NCI-H187 (cell line): ENCODE measurements around the gene ST13.
"Not testable (repeated sequence)": the region's sequence is repeated elsewhere in the genome, so short reads cannot be mapped to it uniquely, and the experiment has no call there.

ENCODE experiments used
- DNase-seq, 2 experiments: peaks; one replicate each; lab custom pipeline; 2025; lab: John Stamatoyannopoulos, UW

ST13 gene

DNA sequence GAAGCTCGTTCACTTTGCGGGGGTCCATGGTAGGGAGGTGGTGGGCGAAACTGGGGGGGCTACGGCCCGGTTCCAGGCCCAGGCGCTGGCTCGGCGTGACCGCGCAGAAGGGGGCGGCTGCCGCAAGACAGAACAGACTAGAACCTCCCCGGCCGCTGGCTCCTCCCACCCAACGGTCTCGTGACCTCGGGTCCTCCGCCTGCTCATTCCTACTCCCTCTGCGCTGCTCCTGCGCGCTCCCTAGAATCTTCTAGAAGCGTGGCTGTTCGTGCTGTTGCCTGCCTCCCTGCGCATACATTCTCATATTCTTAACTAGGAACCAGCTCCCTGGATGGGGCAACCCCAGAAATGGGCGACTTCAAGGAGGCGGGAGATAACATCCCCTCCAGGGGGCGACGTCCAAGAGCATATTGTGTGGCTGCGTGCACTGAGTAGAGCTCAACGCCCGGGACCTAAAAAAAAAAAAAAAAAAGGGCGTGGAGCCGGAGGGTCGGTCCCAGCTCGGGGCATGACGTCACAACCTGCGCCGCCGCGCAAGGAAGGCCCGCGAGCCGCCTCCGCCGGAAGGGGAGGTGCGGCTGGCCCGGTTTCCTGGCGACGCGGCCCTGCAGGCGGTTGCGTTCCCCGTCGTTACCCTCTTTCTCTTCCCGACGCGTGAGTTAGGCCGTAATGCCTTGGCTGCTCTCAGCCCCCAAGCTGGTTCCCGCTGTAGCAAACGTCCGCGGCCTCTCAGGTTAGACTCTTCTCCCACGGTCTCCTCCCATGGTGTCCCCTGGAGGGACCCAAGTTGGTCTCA is at the start of gene ST13, which contains the start of gene XPNPEP3:
TSS of gene ST13 (minus strand) at position 127 of the 796 bp plus-strand sequence. CDS start at position 28, 99 bp downstream.
TSS of gene XPNPEP3 (plus strand) at position 636 of the 796 bp plus-strand sequence. CDS start at position 670, 34 bp downstream.
- DNase-seq, result peak; percentile 84 to 93

DNA sequence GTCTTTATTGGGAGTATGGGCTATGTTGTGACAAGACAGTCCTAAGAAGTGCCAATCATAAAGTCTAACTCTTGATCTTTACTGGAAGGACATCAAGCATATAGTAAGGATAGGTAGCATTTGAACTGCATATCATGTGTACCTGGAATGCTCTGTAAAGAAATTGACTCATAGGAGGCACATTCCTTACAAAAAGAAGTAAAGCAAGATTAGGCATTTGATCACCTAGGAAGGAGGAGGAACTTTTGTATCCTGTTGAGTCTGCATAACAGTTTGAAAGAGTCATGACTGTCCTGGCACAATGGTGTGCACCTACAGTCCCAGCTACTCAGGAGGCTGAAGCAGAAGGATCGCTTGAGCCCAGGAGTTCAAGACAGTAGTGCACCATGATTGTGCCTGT is 47.7 kb upstream of the ST13 start:
- DNase-seq, result no peak

DNA sequence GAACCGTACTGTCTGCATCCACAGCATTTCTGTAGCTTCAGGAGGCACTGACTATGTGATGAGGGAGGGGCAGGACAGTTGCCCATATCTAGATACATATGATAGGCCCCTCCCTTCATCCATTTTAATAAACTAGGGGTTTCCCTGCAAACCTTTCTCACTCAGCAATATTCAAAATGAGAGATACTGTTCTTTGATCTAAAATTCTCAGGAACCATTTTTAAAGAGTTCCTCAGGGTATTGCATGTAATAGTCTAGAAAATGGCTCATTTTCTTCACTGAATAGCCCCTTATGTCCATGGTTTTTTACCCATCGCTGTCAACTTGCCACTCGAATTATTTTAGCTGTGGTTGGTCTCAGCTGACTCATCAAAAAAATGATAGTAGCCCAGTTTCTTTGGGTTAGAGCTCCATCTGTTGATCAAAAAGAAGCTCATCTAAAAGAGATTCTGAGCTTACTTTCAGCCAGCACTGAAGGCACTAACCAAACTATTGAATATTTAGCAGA is 42.5 kb upstream of the ST13 start:
- no peak for DNase-seq

DNA sequence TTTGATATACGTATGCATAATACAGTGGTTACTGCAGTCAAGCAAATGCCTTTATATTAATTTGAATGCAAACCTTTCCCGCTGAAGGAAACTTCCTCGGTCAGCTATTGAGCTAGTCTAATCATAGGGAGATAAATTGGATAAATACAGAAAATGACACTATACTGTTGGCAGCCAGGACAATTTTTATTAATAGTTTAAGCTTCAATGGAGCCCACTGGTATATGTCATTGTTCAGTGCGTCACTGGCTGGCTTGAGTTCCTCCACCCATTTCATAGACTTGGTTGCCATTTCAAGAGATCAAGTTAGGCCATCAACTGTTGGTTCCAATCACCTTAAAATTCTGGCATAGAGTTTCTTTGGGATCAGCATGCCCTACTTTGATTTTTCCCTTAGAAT is 38.0 kb upstream of the ST13 start:
- no peak for DNase-seq

DNA sequence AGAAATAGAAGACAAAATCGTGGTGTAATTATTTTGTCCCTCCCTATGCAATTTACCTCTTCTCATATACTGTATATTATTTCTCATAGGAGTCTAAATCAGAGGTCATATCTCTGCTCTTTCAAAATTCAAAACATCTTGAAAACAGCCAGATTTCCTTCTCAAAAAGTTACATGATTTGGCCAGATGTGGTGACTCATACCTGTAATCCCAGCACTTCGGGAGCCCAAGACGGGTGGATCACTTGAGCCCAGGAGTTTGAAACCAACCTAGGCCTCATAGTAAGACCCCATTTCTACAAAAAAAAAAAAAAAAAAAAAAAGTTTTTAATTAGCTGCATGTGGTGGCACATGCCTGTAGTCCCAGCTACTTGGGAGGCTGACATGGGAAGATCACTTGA is 34.4 kb upstream of the ST13 start:
- DNase-seq, result no peak

DNA sequence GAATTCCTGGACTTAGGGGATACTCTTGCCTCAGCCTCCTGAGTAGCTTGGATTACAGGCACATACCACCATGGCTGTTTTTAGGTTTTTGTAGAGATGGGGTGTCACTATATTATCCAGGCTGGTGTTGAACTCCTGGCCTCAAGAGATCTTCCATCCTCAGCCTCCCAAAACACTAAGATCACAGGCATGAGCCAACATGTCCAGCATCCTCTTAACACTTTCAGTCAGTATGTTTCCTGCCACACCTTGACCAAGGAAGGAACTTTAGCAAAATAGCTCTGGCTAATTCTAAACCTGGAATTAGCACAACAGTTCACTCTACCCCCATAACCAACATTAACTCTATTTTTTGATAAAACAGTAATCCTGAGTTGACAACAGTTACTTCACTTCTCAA is 32.7 kb upstream of the ST13 start:
- DNase-seq, result no peak

DNA sequence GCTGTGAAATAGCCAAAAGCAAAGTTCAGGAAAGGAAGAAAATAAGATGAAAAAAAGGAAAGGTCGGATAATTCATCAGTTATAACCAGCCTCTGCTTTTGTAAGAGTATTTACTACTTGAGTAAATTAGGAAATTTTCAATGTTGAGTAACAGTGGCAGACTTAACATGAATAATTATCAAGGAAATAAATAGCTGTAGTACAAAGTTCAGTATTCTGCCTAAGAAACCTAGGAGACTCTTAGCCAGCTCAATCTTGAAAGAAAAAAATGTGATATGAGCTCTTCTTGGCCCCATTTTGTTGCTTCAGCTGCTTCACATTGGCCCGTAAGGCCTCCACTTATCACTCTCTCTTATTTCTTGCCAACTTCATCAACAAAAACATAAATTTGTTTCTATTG is 22.5 kb upstream of the ST13 start:
- DNase-seq, result no peak

DNA sequence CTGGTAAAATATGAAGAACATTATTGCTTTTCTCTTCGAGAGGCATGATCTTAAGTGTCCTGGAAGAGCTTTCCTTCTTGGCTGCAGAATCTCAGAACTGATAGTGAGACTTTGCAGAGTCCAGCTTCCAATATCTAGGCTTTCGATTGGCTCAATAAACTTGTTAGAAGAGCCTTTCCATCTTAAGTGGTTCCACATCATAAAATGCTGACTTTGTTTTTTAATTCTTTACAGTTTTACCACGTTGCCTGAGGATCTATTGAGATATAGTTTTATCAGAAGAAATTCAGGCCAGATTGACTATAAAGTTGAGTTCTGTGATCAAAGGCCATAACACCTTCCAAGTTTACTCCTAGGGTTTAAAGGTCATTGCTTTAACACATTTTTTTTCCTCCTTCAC is 21.0 kb upstream of the ST13 start:
- no peak for DNase-seq

DNA sequence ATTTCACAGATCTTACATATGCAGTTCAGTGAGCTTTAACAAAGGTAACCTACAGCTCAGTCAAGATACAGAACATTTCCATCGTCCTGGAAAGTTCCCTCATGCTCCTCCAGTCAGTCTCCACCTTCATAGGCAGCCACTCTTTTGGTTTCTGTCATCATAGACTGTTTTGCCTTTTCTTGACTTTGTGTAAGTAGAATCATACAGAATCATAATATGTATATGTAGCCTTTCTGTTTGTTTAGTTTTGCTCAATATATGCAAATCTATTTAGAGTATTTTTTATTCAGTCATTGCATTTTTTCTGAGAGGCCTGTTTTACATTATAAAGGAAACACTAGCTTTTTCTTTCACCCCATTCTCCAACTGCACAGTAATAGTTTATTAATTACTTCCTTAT is 20.5 kb upstream of the ST13 start:
- DNase-seq, result no peak

DNA sequence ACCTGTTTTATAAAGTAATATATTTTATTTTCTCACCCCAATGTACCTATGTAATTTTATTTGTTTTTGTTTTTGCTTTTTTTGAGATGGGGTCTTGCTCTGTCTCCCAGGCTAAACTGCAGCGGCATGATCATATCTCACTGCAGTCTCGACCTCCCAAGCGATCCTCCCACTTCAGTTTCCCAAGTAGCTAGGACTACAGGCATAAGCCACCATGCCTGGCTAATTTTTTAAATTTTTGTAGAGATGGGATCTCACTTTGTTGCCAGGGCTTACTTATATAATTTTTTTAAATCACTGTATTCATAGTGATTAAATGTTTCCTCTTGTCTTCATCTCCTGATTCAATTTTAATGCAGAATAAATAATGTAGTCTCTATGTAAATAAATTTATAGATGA is 18.7 kb upstream of the ST13 start:
- DNase-seq, result no peak

DNA sequence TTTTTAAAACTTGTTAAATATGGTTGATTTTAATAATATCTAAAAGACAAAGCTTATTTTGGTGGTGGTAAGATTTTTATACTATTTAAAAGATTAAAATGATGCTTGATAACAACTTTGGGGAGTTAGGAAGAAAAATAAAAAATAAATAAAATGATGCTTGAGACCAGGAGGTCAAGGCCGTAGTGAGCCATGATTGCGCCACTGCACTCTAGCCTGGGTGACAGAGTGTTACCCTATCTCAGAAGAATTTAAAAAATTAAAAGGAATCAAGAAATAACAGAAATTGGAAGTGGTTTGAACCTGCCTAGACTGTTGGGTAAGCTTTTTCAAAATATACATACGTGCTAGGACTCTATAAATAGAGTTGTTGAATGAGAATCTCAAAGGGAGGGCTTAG is 17.6 kb upstream of the ST13 start:
- DNase-seq, result no peak

DNA sequence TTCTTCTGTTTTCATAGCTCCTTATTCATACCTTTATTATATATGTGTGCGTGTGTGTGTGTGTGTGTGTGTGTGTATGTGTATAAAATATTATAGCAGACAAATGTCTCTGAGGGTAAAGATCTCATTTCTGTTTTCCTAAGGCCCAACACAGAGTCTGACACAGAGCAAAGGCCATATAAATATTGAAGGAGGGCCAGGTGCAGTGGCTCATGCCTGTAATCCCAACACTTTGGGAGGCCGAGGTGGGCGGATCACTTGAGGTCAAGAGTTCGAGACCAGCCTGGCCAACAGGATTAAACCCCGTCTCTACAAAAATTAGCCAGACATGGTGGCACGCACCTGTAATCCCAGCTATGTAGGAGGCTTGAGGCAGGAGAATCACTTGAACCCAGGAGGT is 11.9 kb upstream of the ST13 start:
- DNase-seq, result not testable (repeated sequence)

DNA sequence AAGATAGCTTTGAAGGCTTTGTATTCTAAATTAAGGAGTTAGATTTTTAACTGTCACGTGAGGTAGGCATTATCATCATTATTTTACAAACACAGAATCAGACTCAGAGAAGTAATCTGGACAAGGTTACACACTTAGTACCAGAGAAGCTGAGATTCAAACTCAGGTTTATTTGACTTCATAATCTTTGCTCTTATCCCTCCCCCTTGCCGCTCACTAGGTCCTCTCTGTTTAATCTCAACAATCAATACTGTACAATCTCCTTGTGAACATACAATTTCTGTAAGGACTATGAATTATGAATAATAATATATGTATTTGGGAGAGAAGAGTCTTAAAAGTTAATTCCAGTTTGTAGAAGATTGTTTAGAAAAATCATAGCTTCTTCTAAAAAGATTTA is 10.7 kb upstream of the ST13 start:
- no peak for DNase-seq

DNA sequence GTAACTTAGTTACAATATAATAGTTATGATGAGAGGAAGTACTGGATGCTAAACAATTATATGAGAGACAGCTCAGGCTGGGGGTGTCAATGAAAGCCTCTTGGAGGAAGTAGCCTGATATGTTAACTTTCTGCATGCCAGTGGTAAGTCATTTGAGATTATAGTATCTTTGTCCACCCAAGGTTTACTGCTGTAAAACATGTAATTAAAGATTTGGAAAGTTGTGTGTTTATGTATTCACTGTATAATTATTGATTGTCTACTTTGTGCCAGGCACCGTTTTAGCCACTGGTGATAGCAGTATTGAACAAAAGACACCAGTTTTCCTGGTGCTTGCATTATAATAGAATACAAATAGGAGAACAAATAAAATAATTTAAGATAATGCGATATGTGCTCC is 6.1 kb upstream of the ST13 start:
- no peak for DNase-seq

DNA sequence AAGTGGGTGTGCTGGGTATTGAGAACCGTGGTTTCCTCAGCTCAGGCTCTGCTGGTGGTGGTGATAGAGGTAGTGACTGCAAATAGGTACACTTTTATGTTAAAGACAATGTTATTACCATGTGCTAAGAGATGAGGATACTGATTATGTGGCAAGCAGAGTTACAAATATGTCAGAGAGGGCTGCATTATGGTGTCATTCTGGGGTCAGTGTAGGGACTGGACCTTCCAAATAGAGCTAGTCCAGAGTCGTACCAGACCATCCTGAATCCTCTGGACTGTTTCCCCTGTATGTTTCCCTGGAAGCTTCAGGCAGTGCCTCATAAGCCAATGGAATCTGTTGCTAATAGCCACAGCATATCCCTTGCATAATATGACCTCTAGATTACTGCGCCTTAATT is 5.6 kb upstream of the ST13 start, which contains the start of gene DNAJB7:
TSS of gene DNAJB7 (minus strand) at position 101 of the 400 bp plus-strand sequence. CDS start 119 bp downstream, outside the sequence.
- no peak for DNase-seq

DNA sequence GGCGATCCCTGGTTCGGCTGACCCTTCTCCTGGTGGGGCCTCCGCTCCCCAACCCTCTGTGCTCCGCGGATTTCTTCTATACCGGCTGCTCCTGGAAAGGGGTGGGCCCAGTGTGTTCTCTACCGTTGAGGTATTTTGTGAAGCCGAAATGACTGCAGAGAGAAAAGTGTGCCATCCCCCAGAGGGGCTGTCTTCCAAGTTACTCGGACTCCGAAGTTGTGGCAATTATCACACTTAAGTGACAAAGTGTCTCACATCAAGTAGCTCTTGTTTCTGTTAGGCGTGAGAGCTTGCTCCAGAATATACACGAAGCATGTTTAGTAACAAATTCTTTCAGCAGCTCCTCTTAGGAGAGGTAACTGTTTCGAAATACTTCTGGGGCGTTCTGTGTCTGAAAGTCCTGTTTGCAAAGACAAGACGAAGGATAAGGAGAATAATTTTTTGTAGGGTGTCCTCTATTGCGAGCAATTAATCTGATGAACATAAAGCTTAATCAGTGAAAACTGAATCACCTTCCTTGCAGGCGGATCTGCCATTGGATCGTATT is 943 bp upstream of the ST13 start:
- DNase-seq, result no peak

DNA sequence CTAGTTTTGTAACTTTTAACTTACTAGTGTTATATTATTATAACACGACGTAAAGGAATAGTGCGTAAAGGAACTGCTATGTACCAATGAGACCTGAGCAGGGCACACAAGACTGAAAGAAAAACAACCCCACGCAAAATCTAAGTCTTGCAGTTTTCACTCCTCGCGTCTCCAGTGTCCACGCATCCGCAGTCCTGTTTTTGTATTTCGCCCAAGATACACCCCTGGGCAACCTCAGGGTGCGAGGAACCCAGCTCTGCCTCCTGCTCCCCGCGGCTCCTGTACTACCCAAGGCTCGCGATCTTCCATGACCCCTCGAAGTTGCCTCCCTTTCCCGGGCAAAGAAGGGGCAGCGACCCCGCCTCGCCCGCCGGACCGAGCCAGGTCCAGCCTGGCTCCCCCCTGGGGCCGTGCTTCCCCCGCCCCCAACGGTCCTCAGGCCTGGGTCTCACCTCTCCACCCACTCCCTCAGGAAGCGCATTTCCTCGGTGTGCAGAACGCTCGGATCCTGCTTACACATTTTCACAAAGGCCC is 393 bp downstream of the ST13 start:
- DNase-seq, result no peak

DNA sequence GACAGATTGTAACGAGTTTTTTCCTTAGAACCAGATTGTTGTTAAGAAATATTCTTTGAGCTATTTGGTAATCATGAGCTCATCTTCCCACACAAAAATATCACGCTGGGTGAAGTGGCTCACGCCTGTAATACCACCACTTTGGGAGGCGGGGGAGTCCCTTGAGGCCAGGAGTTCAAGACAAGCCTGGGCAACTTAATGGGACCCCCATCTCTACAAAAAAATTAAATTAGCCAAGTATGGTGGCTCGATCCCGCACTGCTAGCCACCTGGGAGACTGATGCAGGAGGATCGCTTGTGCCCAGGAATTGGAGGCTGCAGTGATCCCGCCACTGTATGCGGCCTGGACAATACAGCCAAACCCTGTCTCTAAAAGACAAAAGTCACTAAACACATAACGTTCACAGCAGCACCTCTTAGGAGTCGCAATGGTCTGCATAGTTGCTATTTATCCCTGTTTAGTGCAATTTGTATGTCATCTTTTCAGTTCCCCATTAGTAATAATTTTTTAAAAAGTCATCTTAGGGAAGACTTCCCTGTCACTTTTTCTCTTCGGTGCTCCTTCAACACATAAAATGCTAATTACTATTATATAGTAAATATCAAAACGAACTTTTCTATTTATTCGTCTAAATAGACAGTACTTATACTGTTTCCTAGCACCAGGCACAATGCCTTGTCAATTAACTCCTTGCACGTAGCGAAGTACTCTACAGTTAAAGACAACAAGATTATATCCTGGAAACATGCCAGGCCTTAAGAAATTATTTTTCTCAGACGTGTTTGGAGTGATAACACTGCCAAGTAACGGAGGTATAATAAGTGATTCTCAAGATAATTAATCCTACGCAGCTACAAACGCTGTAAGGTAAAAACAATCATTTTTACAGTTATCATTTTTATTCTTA is 1.1 kb downstream of the ST13 start:
- no peak for DNase-seq

DNA sequence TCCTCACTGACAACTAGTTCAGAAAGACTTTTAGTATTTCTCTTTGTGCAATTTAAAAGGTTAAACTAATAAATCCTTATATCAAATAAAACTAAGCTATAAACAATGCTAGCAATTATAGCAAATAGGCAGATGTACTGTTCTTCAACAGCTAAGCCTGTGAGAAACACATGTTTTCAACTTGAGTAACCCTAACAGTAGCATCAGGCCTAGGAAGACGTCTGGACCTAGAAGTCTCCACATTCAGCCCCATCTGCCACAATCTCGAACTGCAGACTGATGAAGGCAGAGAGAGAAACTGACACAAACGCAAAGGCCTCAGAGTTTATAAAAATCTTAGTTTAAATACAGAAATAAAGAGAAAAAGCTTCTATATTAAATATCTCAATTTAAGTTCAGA is 2.5 kb downstream of the ST13 start:
- DNase-seq, result no peak

DNA sequence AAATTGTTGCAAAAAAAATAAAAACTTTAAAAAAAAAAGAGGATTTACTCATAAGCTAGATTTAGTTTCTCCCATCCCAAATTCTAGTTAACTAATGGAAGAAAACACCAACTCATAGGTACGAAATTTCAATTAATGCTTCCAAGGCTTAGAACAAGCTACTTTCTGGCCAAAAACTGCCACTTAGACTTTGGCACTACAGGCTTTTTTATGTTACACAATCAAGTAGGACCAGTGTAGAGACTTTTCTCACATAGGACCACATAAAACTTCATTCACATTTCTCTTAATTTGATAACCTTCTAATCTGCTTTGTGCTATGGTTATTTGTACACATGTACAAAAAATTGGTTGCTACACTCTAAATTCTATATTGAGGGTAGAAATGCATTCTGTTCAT is 3.1 kb downstream of the ST13 start:
- DNase-seq, result no peak

DNA sequence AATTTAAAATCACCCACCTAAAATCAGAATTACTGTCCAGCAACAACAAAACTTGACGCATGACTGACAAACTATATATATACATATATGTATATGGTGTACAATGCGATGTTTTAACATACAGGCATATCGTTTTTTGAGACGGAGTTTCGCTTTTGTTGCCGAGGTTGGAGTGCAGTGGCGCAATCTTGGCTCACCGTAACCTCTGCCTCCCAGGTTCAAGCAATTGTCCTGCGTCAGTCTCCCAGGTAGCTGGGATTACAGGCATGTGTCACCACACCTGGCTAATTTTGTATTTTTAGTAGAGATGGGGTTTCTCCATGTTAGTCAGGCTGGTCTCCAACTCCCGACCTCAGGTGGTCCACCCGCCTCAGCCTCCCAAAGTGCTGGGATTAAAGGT is 10.6 kb downstream of the ST13 start:
- not testable (repeated sequence) for DNase-seq

DNA sequence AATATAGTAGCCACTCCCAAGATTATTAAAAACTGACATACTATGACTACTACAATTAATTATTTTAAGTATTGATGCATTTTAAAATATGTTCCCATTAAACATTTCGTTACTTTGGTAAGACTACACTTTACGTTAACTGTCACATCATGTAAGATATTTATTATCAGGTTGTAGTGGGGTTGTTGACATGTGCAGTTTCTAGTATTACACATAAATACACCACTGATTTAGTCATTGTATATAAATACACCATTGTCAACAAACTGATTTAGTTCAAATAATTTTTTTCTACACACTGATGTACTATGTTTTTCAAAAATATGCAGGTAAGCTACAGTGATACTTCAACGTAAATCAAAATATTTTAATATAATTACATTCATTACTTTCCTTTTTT is 11.5 kb downstream of the ST13 start:
- no peak for DNase-seq
